Stimulated activated CD4-positive, alpha-beta T cell treated with anti-CD3 and anti-CD28 coated beads, Interleukin-4, amount 100 ng/mL, for 48 hours (primary cell): ENCODE measurements around the gene SERBP1.
A peak's percentile ranks its signal among the peaks of the same experiment; 100 is the strongest.

Source experiments
- DNase-seq, 2 donors: peaks; one replicate each; pipeline ENCODE4 v3.0.0-alpha.2; 2020; ENCODE audit warnings: low read depth in 2 of 2

SERBP1 gene

GRCh38 chr1:67407498-67407897, 22.7 kb downstream of the SERBP1 start:
- DNase-seq = no peak

GRCh38 chr1:67405473-67406245, 24.5 kb downstream of the SERBP1 start:
- no peak for DNase-seq

- DNase-seq = no peak
Measured at GRCh38 chr1:67404212-67404620, 26.0 kb downstream of the SERBP1 start.

- no peak for DNase-seq
Measured at GRCh38 chr1:67401443-67401842, 28.8 kb downstream of the SERBP1 start.

- peak; percentile 47 to 63 for DNase-seq
Measured at GRCh38 chr1:67400029-67400786, 30.0 kb downstream of the SERBP1 start.

- no peak for DNase-seq
Measured at GRCh38 chr1:67399199-67399993, 30.8 kb downstream of the SERBP1 start.

- DNase-seq = no peak
Measured at GRCh38 chr1:67394548-67394947, 35.7 kb downstream of the SERBP1 start.

- DNase-seq = no peak
Measured at GRCh38 chr1:67393737-67394136, 36.5 kb downstream of the SERBP1 start.

GRCh38 chr1:67393240-67393639, 37.0 kb downstream of the SERBP1 start:
- no peak for DNase-seq

GRCh38 chr1:67390041-67390887, 39.9 kb downstream of the SERBP1 start:
- no peak for DNase-seq

- DNase-seq = no peak
Measured at GRCh38 chr1:67383999-67384638, 46.1 kb downstream of the SERBP1 start.

GRCh38 chr1:67382292-67382691, 47.9 kb downstream of the SERBP1 start:
- no peak for DNase-seq

GRCh38 chr1:67381154-67381553, 49.0 kb downstream of the SERBP1 start:
- no peak for DNase-seq

GRCh38 chr1:67377253-67377652, 52.9 kb downstream of the SERBP1 start:
- no peak for DNase-seq

- DNase-seq = no peak
Measured at GRCh38 chr1:67376381-67376780, 53.8 kb downstream of the SERBP1 start.

- DNase-seq = no peak
Measured at GRCh38 chr1:67372898-67373297, 57.3 kb downstream of the SERBP1 start.

- DNase-seq = no peak
Measured at GRCh38 chr1:67372136-67372535, 58.1 kb downstream of the SERBP1 start.

- no peak for DNase-seq
Measured at GRCh38 chr1:67371681-67372080, 58.5 kb downstream of the SERBP1 start.

- DNase-seq = no peak
Measured at GRCh38 chr1:67371043-67371442, 59.2 kb downstream of the SERBP1 start.

GRCh38 chr1:67368046-67368514, 62.1 kb downstream of the SERBP1 start:
- DNase-seq = no peak
